ENCODE data around the gene BIRC5. TPM values are rescaled to one million over a fixed set of nuclear protein-coding genes. Genes with fewer than 3 reads are reported as not detected.

BIRC5 gene
- polyA plus RNA-seq, 3 donors, result 23.7 to 28.6 (median 25.2) TPM

DNA sequence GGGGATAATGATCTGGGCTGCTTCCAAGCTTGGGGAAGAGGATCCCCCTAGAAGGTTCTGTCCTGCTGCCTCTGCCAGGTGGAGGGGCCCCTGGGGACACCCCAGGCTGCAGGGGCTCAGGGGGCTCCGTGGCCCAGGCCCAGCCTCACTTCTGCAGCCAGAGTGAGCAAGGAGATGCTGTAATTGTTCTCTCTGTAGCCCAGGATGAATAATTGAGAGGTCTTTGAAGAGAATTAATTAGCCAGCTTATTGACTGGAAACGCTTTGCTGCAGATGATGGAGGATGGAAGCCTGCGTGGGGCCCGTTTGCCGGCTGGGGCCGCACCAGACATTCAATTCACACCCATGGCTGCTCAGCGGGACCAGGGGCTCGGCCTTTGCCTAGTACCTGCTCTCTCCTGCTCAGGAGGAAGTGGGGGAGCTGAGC is 55.9 kb downstream of the BIRC5 start:
- no peak for DNase-seq (ENCODE audit: low read depth in 3 of 3, low spot score in 2 of 3)

DNA sequence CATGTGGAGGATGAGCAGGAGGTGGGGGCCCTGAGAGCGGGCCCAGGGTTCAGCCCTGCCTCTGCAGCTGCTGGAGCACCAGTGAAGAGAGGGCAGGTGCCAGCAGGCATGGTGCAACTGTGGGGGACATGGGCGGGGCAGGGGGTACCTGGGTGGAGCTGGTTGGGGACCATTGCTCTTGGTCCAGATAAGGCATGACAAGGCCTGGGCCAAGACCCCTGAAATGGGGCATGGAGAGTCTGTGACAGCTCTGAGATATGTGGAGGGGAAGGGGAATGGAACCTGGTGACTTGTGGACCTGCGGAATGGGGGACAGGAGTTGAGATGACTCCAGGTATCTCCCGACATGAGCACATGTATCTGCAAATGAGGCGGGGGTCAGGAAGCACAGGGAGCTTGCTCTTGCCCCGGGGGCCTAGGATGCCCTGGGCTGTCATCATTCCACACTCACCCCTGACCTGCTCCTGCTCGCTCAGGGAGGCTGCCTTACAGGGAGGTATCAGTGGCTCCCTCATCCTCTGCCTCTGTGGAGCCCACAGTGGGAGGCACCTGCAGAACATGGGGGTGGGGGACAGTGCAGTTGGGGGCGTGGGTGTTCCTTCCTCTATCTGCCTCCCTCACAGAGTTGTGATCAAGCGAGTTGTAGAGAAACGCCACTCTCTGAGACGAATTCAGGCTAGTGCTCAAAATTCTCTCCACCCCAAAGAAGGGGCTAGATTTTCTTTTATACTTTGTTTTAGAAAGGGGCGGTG is 57.5 kb downstream of the BIRC5 start:
- DNase-seq (ENCODE audit: low read depth in 3 of 3, low spot score in 2 of 3), result no peak

- DNase-seq (ENCODE audit: low read depth in 3 of 3, low spot score in 2 of 3), result peak in 1 of 3 donors; percentile 67
Measured at GRCh38 chr17:78272181-78272913, 58.3 kb downstream of the BIRC5 start.

DNA sequence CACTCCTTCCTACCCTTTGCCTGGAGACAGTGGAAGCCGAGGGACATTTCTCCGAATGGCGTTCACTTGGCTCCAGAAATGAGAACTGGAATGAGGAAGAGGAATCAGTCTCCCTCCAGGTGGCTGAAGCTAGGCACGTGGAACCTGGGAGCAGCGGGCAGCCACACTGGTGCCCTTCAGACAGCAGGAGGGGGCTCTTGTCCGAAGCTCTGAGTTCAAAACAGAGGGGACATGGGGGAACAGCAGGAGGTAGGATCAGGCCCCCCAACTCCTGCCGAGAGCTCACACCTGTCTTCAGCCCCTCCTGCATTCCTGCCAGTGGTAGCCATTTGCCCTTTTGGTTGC is 58.8 kb downstream of the BIRC5 start:
- DNase-seq (ENCODE audit: low read depth in 3 of 3, low spot score in 2 of 3), result no peak

GRCh38 chr17:78273813-78274212 is 59.8 kb downstream of the BIRC5 start:
- DNase-seq (ENCODE audit: low read depth in 3 of 3, low spot score in 2 of 3), result no peak

Other genes with a start within 250 kb of the BIRC5 start
- gene TMC6, start 85.5 kb upstream of the BIRC5 start, polyA plus RNA-seq (ENCODE audit: insufficient read length in 3 of 3), result 10 to 100 TPM; 13.4 to 20.1 (median 17.4) TPM
- 1 to 10 TPM in 2 of 3 donors, under 1 TPM in 1; 0.97 to 1.7 (median 1.5) TPM for gene TMC8, start 83.5 kb upstream of the BIRC5 start, polyA plus RNA-seq (ENCODE audit: insufficient read length in 3 of 3)
- under 1 TPM; 0.06 to 0.26 (median 0.19) TPM for gene C17orf99, start 67.9 kb upstream of the BIRC5 start, polyA plus RNA-seq (ENCODE audit: insufficient read length in 3 of 3)
- gene SYNGR2, start 45.7 kb upstream of the BIRC5 start, polyA plus RNA-seq (ENCODE audit: insufficient read length in 3 of 3), result 10 to 100 TPM; 49.8 to 67.7 (median 56.9) TPM
- 10 to 100 TPM; 23.2 to 25.3 (median 24.6) TPM for gene TK1, start 27.2 kb upstream of the BIRC5 start, polyA plus RNA-seq (ENCODE audit: insufficient read length in 3 of 3)
- gene AFMID, start 26.9 kb upstream of the BIRC5 start, polyA plus RNA-seq (ENCODE audit: insufficient read length in 3 of 3), result 10 to 100 TPM; 59.5 to 64.2 (median 60.5) TPM
- gene TMEM235, start 17.4 kb downstream of the BIRC5 start, polyA plus RNA-seq (ENCODE audit: insufficient read length in 3 of 3), result not detected
- 10 to 100 TPM; 10.5 to 30.6 (median 11.5) TPM for gene SOCS3, start 145.8 kb downstream of the BIRC5 start, polyA plus RNA-seq (ENCODE audit: insufficient read length in 3 of 3)
- gene PGS1, start 164.4 kb downstream of the BIRC5 start, polyA plus RNA-seq (ENCODE audit: insufficient read length in 3 of 3), result 10 to 100 TPM; 38.8 to 41.3 (median 39.1) TPM